Heart left ventricle (tissue), 16 donors: ENCODE results near the gene MANSC1. TPM values are rescaled to one million over a fixed set of nuclear protein-coding genes. Genes with fewer than 3 reads are reported as not detected.

Experiments used
- ATAC-seq, 4 donors: fragments of 200-7000 bp; cut with Tn5 transposase; one replicate each; pipeline ENCODE4 v1.9.1; 2020 to 2022; ENCODE audit warnings: moderate library complexity in 4 of 4, mild to moderate bottlenecking in 3 of 4, moderate number of reproducible peaks in 1 of 4
- DNase-seq, 5 donors: peaks; one replicate each; pipeline ENCODE4 v3.0.0-alpha.2; 2020
- H3K27ac ChIP-seq, 12 donors: fragments of 200-600 bp; sonication (generic) in 4 of 12; one replicate each; pipeline versions ENCODE4 v1.5.0 to v1.8.0; 2016 to 2022; ENCODE audit warnings: mild to moderate bottlenecking in 2 of 12
- H3K27me3 ChIP-seq, 9 donors: fragments of 200-600 bp; sonication (generic) in 2 of 9; one replicate each; pipeline versions ENCODE4 v1.5.1 to v1.8.0; 2016 to 2022; ENCODE audit warnings: mild to moderate bottlenecking in 3 of 9
- H3K36me3 ChIP-seq, 9 donors: fragments of 200-600 bp; sonication (generic) in 2 of 9; one replicate each; pipeline versions ENCODE4 v1.5.0 to v1.8.0; 2018 to 2022; ENCODE audit warnings: mild to moderate bottlenecking in 2 of 9
- H3K4me1 ChIP-seq, 12 donors: fragments of 200-600 bp; sonication (generic) in 4 of 12; one replicate each; pipeline versions ENCODE4 v1.5.0 to v1.8.0; 2016 to 2022; ENCODE audit warnings: mild to moderate bottlenecking in 3 of 12
- H3K4me3 ChIP-seq, 12 donors: fragments of 200-600 bp; sonication (generic) in 4 of 12; one replicate each; pipeline versions ENCODE4 v1.5.0 to v1.8.0; 2017 to 2022; ENCODE audit warnings: mild to moderate bottlenecking in 9 of 12, moderate library complexity in 4 of 12
- H3K9me3 ChIP-seq, 12 donors: fragments of 200-600 bp; sonication (generic) in 4 of 12; one replicate each; pipeline versions ENCODE4 v1.5.0 to v1.8.0; 2016 to 2022; ENCODE audit warnings: mild to moderate bottlenecking in 1 of 12
- CTCF ChIP-seq, 12 donors: fragments of 200-600 bp; sonication (generic) in 4 of 12; IDR thresholded peaks; one replicate each; pipeline versions ENCODE4 v1.5.0 to v1.8.0; 2018 to 2022; ENCODE audit warnings: antibody characterized with exemption in 12 of 12, mild to moderate bottlenecking in 5 of 12
- POLR2A ChIP-seq, 2 donors: fragments of 450-650 bp; IDR thresholded peaks; one replicate each; pipeline ENCODE4 v1.6.1; 2017; ENCODE audit warnings: antibody characterized with exemption in 2 of 2, mild to moderate bottlenecking in 2 of 2, moderate library complexity in 2 of 2
- WGBS, 4 donors: extraction: QIAGEN DNeasy Blood & Tissue Kit in 2 of 4; methylation state at CpG; one replicate each; pipeline versions ENCODE4 v1.1.5 to v1.1.7; 2013 to 2018; 5-methylcytosine and 5-hydroxymethylcytosine counted together
- intact Hi-C, 10 donors: fragments of 100-400 bp; cut with DNase I; formaldehyde crosslinking; loops; one replicate each; pipeline versions ENCODE4 v1.11.1 to v1.14.2; 2022
- polyA plus RNA-seq, 2 donors: library from polyadenylated mRNA; stranded (reverse); fragments of 200-250 nt; gene quantifications; one replicate each; pipeline ENCODE4 v1.2.3, GENCODE V29; 2013
- total RNA-seq, 9 donors: library from RNA; depleted of rRNA in 2 of 9; stranded (reverse); fragments of >200 nt in 2 of 9; fragmentation: NEBNext Ultra II Directional in 3 of 9; extraction: Animal tissue kit (Norgen Biotek cat#: 25700) in 3 of 9; gene quantifications; one replicate each; pipeline versions ENCODE4 v1.1.0 to v1.2.4, GENCODE V29; 2016 to 2023
- donor health status: ischemic (EF 13 %, LVEDD 7.1; RV severe dilation, severe dysfunction).
- donor health status: healthy with polysubstance abuse.
- donor health status: DM: no; HTN: yes; CAD: no.
- donor health status: DM: no; HTN: no; CAD: no.
- donor health status: ischemic (EF 25% LVEDD 6.9; RV normal size, moderate dysfunction).
- donor health status: ischemic (EF 25% LVEDD 5.7; RV mildly dilated, moderate dysfunction).
- donor health status: healthy.
- donor health status: DM: yes; HTN: yes; CAD: no.
- donor health status: ischemic (EF 35%, LVEDD 5.7; RV mildly dilated, moderate dysfunction).
- donor health status: nonischemic (EF 11% LVEDD 7.7; RV severe dilation, severe dysfunction).
- donor health status: DM: yes; HTN: yes; CAD: no.
- donor health status: PGD.
- donor health status: ischemic (EF 29% LVEDD 5.4; RV normal size, mild dysfunction).
- donor health status: nonischemic (EF 23%, LVEDD 6.1; RV moderate dilation, normal function).

The MANSC1 gene
- total and polyA plus RNA-seq, 11 donors: 4.5 to 23.1 (median 11.1) TPM

- Histone ChIP-seq H3K36me3 (peaks cover 0 to 11% (median 0%) of the 10 kb centered on the region in 9 donors), H3K27ac (peak overlapping the region in 1 of 12 donors; percentile 8), H3K27me3 (no peaks in the 10 kb centered on the region), H3K9me3 (no peaks in the 10 kb centered on the region), H3K4me3 (no peak overlapping the region), H3K4me1 (peaks cover 0 to 31% (median 19%) of the 10 kb centered on the region in 12 donors)
- intact Hi-C loops: loop anchor here in 6 of 10 donors (5.0 to 10.0 kb wide), 7 partner anchors 64 to 749 kb away; partner anchors contain the start of gene LRP6 (in 2 of the 6)
- no peak for TF ChIP-seq POLR2A (IDR thresholded peaks at IDR 0.05)
- TF ChIP-seq CTCF (IDR thresholded peaks at IDR 0.05): no peak
- ATAC-seq (no peak), DNase-seq (no peak)
- 78 to 95% (median 84%) methylated on average over 7 of the region's 7 CpGs for WGBS, 4 donors
Observed at GRCh38 chr12:12331244-12331771, 18.7 kb downstream of the MANSC1 start.

- H3K36me3 ChIP-seq: peaks cover 0 to 6% (median 0%) of the 10 kb centered on the region in 9 donors
- H3K4me3 ChIP-seq: no peak overlapping the region
- WGBS, 4 donors: 0 to 3% (median 1%) methylated on average over 1 of the region's 1 CpG
- DNase-seq (no peak), ATAC-seq (peak in 3 of 4 donors; percentile 41 to 57 (median 57))
- no peaks in the 10 kb centered on the region for H3K27me3 ChIP-seq
- H3K27ac ChIP-seq: peak overlapping the region in 6 of 12 donors; percentile 0 to 63 (median 36)
- peaks cover 0 to 12% (median 8%) of the 10 kb centered on the region in 12 donors for H3K4me1 ChIP-seq
- TF ChIP-seq CTCF (IDR thresholded peaks at IDR 0.05) (peak; percentile 45 to 84 (median 70)), POLR2A (IDR thresholded peaks at IDR 0.05) (no peak)
- H3K9me3 ChIP-seq: no peaks in the 10 kb centered on the region
- intact Hi-C loops: loop anchor here in 7 of 10 donors (2.0 to 10.0 kb wide), 6 partner anchors 61 to 743 kb away; partner anchors contain the start of gene LRP6 (in 4 of the 7)
Observed at GRCh38 chr12:12327802-12328201, 22.2 kb downstream of the MANSC1 start.

GRCh38 chr12:12326262-12326661, 23.8 kb downstream of the MANSC1 start:
- WGBS, 4 donors: 89 to 94% (median 91%) methylated on average over 3 of the region's 3 CpGs

More at GRCh38 chr12:12326262-12326661, 23.8 kb downstream of the MANSC1 start:
- ATAC-seq (no peak), DNase-seq (no peak)
- intact Hi-C loops: loop anchor here in 7 of 10 donors (2.0 to 10.0 kb wide), 6 partner anchors 59 to 741 kb away; partner anchors contain the start of gene LRP6 (in 4 of the 7)
- Histone ChIP-seq H3K4me1 (peaks cover 0 to 12% (median 7%) of the 10 kb centered on the region in 12 donors), H3K4me3 (no peak overlapping the region), H3K9me3 (no peaks in the 10 kb centered on the region), H3K27me3 (no peaks in the 10 kb centered on the region), H3K27ac (no peak overlapping the region), H3K36me3 (peaks cover 0 to 6% (median 0%) of the 10 kb centered on the region in 9 donors)
- no peak for TF ChIP-seq POLR2A (IDR thresholded peaks at IDR 0.05)
- TF ChIP-seq CTCF (IDR thresholded peaks at IDR 0.05): no peak
